ENCODE measurements around the gene ATP6V1F.

The ATP6V1F gene

DNA sequence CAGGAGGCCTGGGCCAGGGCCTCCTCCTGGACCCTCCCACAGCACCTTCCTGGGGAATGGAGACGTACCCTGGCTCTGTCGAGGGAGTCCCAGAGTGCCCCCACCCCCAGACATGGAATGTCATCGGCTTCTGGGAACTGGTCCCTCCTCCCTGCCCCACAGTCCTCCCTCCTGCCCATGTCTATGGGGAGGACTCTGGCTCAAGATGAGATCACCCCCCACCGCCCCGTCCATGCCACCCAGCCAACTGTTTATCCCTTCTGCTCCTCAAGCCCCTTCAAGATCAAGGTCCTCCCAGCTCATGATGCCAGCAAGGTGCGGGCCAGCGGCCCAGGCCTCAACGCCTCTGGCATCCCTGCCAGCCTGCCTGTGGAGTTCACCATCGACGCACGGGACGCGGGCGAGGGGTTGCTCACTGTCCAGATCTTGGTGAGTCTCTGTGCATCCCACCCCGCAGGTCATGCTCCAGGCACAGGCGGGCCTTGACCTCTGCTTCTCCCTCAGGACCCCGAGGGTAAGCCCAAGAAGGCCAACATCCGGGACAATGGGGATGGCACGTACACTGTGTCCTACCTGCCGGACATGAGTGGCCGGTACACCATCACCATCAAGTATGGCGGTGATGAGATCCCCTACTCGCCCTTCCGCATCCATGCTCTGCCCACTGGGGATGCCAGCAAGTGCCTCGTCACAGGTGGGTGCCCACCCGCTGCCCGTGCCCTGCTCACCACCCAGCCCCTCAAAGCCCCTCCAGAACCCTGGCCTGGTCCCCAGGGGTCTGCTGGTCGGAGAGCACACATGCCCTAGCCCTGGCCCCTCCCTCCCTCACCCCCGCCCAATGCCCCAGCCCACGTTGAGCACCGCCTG, 14.1 kb upstream of the ATP6V1F start:
- no peak for DNase-seq (ENCODE audit: low read depth in 3 of 3, low spot score in 1 of 3)

DNA sequence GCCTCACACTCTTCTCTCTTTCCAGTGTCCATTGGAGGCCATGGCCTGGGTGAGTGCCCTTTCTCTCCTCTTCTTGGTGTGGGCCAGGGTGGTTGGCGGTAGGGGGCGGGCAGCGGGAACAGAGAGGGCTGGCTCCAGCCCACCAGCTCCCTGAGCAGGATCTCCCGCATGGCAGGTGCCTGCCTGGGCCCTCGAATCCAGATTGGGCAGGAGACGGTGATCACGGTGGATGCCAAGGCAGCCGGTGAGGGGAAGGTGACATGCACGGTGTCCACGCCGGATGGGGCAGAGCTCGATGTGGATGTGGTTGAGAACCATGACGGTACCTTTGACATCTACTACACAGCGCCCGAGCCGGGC, 13.5 kb upstream of the ATP6V1F start:
- no peak for DNase-seq (ENCODE audit: low read depth in 3 of 3, low spot score in 1 of 3)

DNA sequence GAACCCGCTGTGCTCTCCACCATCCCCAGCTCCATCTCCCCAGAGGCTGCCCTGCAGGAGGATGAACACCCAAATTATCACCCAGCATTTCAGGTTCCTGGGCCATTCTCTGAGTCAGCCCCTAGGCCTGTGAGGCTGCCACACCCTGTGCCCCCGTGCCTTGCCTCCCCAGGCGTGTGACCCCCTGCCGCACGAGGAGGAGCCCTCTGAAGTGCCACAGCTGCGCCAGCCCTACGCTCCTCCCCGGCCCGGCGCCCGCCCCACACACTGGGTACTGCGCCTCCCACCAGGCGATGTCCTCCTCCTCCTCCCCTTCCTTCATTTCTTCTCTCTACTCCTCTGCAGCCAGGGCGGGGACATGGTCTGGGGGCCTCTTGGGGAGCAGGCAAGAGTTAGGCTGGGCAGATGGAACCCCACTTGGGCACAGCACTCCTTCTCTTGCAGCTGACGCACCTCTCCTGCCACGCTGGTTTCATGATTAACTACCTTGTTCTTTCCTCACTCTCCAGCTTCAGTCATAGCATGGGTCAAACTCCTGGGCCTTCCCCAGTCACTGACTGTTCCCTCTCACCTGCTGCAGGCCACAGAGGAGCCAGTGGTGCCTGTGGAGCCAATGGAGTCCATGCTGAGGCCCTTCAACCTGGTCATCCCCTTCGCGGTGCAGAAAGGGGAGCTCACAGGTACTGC, 12.7 kb upstream of the ATP6V1F start:
- no peak for DNase-seq (ENCODE audit: low read depth in 3 of 3, low spot score in 1 of 3)

DNA sequence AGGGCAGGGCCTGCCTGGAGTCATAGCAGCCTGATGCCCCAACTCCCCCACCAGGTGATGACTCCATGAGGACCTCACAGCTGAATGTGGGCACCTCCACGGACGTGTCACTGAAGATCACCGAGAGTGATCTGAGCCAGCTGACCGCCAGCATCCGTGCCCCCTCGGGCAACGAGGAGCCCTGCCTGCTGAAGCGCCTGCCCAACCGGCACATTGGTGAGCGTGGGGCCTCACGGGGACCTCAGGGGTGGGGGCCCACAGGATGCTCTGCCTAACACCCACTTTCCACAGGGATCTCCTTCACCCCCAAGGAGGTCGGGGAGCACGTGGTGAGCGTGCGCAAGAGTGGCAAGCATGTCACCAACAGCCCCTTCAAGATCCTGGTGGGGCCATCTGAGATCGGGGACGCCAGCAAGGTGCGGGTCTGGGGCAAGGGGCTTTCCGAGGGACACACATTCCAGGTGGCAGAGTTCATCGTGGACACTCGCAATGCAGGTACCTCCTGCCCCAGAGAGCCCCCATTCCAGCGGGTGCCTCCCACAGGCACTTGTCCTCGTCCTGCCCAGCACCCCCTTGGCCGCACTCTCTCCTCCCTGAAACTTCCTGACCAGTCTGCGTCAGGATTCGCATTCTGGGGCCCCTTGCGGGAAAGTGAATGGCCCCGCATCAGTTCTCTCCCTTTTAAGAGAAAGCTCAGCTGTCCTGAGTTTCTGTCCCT, 10.0 kb upstream of the ATP6V1F start:
- DNase-seq (ENCODE audit: low read depth in 3 of 3, low spot score in 1 of 3) = no peak

DNA sequence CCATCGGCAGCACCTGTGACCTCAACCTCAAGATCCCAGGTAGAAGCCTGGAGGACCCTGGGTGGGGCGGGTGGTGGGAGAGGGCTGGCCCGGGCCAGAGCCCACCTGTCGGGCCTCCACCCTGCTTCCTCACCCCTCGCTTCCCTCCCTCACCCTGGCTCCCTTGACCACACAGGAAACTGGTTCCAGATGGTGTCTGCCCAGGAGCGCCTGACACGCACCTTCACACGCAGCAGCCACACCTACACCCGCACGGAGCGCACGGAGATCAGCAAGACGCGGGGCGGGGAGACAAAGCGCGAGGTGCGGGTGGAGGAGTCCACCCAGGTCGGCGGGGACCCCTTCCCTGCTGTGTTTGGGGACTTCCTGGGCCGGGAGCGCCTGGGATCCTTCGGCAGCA, 8.9 kb upstream of the ATP6V1F start:
- no peak for DNase-seq (ENCODE audit: low read depth in 3 of 3, low spot score in 1 of 3)

DNA sequence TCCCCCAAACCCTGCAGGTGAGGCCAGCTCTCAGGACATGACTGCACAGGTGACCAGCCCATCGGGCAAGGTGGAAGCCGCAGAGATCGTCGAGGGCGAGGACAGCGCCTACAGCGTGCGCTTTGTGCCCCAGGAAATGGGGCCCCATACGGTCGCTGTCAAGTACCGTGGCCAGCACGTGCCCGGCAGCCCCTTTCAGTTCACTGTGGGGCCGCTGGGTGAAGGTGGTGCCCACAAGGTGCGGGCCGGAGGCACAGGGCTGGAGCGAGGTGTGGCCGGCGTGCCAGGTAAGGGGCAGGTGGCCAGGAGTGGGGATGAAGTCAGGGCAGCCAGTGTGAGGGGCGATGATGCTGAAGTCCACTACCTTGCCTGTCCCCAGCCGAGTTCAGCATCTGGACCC, 8.3 kb upstream of the ATP6V1F start:
- DNase-seq (ENCODE audit: low read depth in 3 of 3, low spot score in 1 of 3) = no peak

DNA sequence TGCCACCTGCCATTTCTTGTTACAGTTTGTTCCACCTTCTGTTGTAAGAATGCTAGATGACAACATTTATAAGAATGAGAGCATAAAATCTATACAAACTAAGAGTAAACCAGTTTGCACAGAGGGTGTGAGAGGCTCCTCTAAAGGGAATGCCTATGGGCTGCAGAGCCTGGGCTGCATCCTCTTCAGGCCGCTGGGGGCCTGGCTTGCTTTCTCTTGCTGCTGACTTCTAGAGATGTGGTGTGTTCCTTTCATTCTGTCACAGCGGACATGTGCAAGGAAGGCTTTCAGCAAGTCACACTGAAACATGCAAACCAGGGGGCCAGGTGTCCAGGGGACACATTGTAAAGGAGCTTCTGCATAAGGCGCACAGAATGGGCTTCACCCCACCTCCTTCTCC, 7.1 kb upstream of the ATP6V1F start:
- DNase-seq (ENCODE audit: low read depth in 3 of 3, low spot score in 1 of 3) = no peak

DNA sequence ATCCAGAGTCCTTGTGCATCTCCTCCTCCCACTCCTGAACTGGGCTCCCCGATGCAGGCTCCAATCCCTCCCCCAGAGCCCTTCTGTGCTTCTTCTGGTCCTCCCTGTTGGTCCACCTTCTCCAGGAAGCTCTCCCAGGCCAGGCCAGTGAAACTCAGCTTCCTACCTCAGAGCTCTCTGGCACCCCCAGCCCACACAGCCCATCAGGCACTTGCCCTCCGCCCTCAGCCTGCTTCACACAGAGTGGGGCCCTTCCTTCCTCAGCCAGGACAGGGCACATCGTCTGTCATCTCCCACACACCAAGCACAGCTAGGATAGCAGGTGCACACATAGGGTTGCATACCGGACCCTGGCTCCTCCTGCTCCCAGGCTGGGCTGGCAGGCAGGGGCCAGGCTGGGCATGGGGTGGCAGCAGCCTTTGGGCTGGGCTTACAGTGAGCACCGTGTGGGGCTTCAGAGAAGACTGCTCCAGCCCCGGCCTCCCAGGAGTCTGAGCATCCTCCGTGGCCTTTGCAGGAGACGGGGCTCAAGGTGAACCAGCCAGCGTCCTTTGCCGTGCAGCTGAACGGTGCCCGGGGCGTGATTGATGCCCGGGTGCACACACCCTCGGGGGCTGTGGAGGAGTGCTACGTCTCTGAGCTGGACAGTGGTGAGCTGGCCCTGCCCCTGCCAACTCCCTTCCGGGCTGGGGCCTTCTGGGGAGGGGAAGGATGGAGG, 6.5 kb upstream of the ATP6V1F start:
- DNase-seq (ENCODE audit: low read depth in 3 of 3, low spot score in 1 of 3) = no peak

DNA sequence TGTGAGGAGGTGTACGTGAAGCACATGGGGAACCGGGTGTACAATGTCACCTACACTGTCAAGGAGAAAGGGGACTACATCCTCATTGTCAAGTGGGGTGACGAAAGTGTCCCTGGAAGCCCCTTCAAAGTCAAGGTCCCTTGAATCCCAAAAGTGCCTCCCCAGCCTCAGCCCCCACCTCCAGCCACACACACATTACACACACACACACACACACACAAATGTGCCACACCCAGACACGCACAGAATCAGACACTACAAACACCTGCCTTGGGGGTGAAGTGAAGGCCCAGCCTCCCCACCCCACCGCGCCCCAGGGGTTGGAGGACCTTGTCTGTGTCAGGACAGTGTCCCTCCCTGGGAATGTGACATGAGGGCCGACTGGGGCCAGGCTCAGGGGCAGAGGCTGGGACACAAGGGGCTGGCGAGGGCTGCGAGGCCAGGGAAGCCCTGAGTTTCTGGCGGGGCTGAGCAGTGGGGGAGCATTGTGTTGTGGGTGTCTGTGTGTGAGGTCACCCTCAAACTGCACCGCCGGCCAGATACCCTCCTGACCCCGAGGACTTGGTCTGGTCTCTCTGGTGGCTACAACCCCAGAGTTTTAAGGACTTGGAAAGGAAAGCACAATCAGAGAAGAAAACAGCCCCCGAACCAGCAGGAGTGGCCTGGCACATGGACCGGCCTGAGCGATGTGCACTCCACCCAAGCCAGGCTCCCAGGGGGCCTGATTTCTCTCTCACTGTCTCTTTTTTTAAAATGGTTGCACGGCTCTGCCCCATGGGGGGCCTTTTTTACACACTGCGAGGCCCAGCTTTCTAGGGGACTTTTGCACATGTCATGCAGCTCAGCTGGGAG, 4.0 kb upstream of the ATP6V1F start:
- no peak for DNase-seq (ENCODE audit: low read depth in 3 of 3, low spot score in 1 of 3)

DNA sequence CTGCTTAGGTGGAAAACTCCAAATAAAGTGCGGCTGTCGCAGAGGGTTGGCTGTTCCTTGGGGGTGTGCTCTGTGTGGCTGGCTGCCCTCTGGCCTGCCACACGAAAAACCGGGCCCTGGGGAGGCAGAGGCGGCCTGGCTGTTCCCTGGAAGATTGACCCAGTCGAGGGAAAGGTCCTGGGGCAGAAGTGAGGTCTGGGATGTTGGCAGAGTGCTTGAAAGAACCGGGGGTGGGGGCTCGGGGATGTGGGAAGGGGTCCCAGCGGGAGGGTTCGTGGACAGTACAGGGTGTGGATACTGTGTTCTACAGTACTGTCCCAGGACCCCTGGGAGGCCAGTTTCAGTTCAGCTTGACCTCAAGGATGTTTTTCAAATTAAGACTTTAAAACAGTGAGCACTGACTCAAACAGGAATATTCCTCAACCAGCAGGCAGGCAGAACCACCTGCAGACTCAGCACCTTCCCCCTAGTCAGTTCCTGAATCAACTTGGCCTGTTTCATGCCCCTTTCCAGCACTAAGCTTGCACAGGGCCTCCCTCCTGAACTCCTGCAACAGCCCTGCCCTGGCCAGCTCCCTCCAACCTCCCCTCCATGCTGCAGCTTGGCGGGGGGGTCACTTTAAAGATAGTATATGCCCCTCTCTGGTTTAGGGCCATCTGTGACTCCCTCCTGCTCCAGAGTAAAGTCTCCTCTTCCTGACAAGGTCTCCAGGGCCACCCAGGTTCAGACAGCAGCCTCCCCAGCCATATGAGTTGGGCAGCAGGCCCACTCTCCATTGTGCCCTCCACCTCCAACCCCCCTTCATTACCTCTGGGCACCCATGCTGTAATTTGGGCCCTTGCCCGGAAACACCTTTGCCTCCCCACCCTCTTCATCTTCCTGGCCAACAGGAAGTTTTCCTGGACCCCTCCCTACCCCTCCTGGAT, 3.2 kb upstream of the ATP6V1F start:
- no peak for DNase-seq (ENCODE audit: low read depth in 3 of 3, low spot score in 1 of 3)

DNA sequence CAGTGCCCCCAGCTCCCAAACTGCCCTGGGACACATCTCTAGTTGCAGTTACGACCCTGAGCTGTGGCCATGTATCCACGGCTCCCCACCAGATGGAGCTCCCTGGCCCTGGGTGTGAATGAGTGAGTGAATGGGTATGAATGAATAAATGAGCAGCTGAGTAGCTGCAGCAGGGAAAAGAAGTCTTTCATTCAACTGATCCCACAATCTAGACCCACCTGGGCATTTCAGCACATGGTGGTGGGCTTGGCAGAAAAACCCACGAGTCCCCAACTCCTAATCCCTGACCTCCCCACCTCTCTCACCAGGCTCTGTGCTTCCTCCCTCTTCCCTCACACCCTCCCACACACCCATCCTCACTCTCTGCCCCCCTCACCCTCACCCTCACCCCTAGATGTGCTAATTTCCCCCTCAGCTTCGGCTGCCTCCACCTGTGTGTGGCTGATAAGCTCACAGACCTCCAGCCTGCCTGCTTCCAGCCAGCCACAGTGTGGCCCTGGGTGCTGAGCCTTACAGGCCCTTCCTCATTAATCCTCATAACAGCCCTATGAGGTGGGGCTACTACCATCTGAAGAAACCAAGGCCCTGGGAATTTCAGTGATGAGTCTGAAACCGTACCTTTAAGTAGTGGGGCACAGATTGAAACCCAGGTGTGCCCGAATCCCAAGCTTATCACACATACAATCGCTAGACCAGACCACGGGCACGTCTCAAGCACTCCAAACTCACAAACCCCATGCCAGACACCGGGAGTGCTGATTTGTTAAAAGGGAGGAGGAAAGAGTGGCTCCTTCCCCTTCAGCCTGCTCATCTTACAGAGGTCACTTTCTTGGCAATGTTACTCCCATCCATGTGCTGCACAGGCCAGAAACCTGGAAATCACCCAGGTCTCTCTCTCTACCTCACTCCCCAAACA, 2.2 kb upstream of the ATP6V1F start:
- DNase-seq (ENCODE audit: low read depth in 3 of 3, low spot score in 1 of 3) = no peak

DNA sequence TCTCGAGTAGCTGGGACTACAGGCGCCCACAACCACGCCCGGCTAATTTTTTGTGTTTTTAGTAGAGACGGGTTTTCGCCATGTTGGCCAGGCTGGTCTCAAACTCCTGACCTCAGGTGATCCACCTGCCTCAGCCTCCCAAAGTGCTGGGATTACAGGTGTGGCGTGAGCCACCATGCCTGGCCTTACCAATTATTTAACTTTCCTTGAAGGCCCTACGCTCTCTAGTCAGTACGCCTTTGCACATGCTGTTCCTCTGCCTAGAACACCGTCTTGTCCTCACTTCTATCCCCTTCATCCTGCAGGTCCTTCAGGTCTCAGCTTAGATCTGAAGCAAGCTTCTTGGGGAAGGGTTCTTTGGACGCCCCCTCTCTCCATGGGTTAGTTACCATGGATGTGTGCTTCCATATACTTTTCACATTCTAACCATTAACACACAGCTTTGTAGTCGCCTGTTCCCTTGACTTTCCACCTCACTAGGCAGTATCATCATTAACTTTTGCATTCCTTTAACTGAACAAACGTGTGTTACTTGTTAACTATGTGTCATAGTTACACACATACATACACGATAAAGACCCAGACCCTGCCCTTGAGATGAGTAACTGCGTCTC, 592 bp upstream of the ATP6V1F start:
- DNase-seq (ENCODE audit: low read depth in 3 of 3, low spot score in 1 of 3) = no peak

DNA sequence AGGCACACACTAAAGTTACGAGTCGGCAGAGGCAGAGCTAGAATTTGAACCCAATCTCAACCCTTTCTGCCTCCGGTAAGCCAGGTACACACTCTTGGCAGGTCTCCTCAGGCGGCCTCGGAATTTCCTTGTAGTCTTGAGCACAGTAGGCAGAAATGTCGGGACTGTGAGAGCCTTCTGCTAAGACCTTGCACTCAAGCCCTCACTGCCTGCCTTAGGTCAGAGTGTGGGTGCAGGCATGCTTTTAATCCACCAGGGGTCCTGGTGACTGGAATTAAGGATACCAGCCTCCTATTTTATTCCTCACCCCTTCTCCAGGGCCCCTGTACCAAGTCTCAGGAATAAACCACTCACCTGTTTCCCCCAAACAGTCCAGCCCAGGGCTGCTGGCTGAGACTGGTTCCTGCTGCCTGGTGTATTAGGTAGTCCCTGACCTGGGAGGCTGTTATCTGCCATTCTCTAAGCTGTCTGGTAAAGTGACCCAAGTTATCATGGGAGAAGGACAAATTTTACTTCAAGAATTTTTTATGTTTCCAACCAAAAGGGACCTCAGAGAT, 855 bp downstream of the ATP6V1F start:
- no peak for DNase-seq (ENCODE audit: low read depth in 3 of 3, low spot score in 1 of 3)

DNA sequence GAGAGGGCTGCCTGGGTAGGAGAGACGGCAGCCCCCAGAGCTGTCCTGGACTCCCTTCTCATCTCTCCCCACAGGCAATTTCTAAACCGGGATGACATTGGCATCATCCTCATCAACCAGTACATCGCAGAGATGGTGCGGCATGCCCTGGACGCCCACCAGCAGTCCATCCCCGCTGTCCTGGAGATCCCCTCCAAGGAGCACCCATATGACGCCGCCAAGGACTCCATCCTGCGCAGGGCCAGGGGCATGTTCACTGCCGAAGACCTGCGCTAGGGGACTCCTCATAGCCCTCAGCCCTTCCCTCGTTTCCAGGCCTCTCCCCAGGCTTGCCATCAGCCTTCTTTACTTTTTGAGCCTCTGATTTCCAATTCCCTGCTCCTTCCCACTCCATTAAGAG, 2.6 kb downstream of the ATP6V1F start:
- no peak for DNase-seq (ENCODE audit: low read depth in 3 of 3, low spot score in 1 of 3)

DNA sequence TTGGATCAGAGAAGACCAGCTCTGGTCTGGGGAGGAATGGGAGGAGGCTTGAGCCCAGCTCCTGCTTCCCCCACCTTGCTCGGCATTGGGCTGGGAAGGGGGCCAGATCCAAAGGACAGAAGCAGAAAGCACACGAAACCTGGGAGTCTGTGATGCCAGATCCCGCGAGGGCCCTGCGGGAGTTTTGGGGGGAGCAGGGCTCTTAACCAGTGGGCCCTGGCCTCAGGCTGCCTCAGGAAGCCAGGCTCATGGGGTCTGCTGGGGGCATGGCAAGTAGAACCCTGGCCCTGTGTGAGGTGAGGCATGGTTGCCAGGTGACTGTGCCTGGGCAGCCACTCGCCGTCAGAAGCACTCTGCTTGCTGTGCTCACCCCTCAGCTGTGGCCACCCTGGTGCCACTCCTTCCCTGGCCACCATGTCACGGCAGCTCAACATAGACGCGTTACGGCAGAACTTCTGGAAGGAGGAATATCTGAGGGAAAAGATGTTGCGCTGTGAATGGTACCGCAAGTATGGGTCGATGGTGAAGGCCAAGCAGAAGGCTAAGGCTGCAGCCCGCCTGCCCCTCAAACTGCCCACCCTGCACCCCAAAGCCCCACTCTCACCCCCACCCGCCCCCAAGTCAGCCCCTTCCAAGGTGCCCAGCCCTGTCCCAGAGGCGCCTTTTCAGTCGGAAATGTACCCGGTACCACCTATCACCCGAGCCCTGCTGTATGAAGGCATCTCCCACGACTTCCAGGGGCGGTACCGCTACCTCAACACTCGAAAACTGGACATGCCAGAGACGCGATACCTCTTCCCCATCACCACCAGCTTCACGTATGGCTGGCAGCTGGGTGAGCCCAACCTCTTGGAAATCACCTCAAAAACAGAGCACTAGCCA, 3.6 kb downstream of the ATP6V1F start:
- DNase-seq (ENCODE audit: low read depth in 3 of 3, low spot score in 1 of 3) = no peak

DNA sequence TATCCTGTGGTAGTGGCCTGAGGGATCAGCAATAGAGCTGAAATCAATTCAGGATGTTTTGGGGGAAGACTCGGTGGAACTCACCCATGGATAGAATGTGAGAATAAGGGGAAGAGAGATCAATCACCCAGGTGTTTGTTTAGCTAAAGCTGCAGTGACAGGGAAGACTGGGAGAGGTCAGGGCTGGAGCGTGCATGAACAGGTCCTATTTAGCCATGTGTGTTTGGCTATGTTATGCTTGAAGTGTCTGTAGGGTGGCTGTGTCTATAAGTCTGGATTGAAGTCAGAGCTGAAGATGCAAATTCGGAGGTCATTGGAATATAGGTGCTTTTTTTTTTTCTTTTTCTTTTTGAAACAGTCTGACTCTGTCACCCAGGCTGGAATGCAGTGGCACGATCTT, 4.6 kb downstream of the ATP6V1F start:
- no peak for DNase-seq (ENCODE audit: low read depth in 3 of 3, low spot score in 1 of 3)

Measured in stimulated activated CD4-positive, alpha-beta T cell treated with anti-CD3 and anti-CD28 coated beads, TNF-alpha, amount 100 ng/mL, for 1 hour (primary cell).